Activated CD4-positive, alpha-beta T cell treated with anti-CD3 and anti-CD28 coated beads for 48 hours (primary cell): Measurements from ENCODE around the gene SPIN2A.
A peak's percentile ranks its signal among the peaks of the same experiment; 100 is the strongest.
"Not testable (repeated sequence)": the region's sequence is repeated elsewhere in the genome, so short reads cannot be mapped to it uniquely, and the experiment has no call there.

ENCODE experiments used
- DNase-seq: peaks from one replicate; pipeline ENCODE4 v3.0.0-alpha.2; 2020

Gene SPIN2A

DNA sequence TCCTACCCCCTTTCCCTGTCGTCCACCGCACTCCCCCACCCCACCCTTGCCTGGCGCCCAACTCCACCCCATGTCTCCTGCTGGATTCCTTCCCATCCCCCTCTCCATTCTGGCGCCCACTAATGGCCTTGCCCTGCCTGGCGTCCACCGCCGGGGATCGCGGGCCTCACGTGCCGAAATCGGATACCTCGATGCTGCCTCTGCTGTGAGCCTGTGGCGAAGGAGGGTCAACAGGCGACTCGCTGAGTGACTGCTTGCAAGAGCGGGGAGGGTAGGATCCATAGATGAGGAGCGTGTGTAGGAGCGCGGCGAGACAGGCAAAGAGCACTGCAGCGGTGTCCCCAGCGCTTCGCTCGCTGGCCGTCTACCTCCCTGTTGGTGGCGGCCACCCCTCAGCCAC, at the start of gene SPIN2A:
Gene SPIN2A (minus strand): TSS at position 325 of the 400 bp plus-strand sequence. CDS start 800 bp downstream, outside the sequence.
- DNase-seq: not testable (repeated sequence)

- no peak for DNase-seq
Measured at GRCh38 chrX:57178605-57179004, 41.4 kb upstream of the SPIN2A start.

- no peak for DNase-seq
Measured at GRCh38 chrX:57177070-57177469, 39.9 kb upstream of the SPIN2A start.

- DNase-seq: no peak
Measured at GRCh38 chrX:57172544-57172943, 35.3 kb upstream of the SPIN2A start.

DNA sequence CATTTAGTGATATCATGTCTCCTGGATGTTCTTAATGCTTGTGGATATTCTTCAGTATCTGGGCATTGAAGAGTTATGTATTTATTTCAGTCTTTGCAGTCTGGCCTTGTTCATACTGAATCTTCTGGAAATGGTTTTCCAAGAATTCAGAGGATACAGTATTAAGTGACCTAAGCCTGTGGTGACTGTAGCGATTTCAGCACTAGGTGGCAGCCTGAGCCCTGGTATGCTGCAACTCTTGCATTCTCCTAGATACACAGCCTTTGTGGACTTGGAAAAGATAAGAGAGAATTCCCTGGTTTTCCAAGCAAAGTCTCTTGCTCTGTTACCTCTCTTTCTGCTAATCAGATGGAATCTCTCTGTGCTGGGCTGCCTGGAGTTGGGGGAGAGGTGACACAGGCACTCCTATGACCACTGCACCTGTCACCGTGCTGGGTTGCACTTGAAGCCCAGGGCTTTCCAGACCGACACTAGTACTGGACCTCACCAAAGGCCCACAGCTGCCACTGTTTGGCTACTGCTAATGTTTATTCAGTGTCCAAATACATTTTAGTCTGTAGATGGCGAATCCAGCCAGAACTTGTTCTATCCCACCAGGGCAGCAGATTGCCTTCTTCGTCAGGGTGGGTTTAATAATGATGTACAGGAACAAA, 19.3 kb upstream of the SPIN2A start:
- DNase-seq: no peak

DNA sequence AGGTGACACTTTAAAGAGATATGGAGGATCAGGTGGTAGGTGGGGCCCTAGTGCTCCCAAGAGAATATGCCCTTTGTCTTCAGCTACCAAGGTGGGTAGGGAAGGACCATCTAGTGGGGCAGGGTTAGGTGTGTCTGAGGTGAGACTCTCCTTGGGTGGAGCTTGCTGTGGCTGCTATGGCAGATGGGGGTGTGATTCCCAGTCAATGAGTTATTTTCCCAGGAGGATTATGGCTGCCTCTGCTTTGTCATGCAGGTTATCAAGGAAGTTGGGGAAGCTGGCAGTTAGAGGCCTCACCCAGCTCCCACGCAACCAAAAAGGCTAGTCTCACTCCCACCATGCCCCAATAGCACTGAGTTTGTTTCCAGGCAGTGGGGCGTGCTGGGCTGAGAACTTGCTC, 18.0 kb upstream of the SPIN2A start:
- DNase-seq: no peak

GRCh38 chrX:57152222-57152621, 15.0 kb upstream of the SPIN2A start:
- DNase-seq: not testable (repeated sequence)

- no peak for DNase-seq
Measured at GRCh38 chrX:57138674-57139073, 1.5 kb upstream of the SPIN2A start.

GRCh38 chrX:57137501-57137900, 304 bp upstream of the SPIN2A start:
- DNase-seq: no peak

GRCh38 chrX:57136589-57136988, 608 bp downstream of the SPIN2A start:
- DNase-seq: not testable (repeated sequence)

- no peak for DNase-seq
Measured at GRCh38 chrX:57135287-57135686, 1.9 kb downstream of the SPIN2A start.

- DNase-seq: no peak
Measured at GRCh38 chrX:57134702-57135101, 2.5 kb downstream of the SPIN2A start.

GRCh38 chrX:57133706-57134105, 3.5 kb downstream of the SPIN2A start:
- no peak for DNase-seq

GRCh38 chrX:57133284-57133683, 3.9 kb downstream of the SPIN2A start:
- not testable (repeated sequence) for DNase-seq

DNA sequence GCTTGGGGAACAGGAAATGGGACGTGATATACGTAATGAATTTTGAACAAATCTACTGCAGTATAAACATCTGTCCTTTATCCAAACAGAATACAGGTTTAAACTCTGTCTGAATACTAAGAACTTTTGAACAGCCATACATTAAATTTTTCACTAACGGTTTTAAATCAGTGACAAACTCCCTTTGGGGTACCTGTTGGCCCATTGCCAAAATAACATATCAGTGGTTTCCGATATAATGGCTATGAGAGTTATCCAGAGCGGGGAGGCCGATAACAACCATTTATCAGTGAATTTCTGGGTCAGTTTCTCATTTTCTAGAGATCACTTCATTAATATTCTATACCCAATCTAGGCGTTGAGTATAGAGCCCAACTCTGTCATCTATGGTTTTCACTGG, 5.2 kb downstream of the SPIN2A start:
- no peak for DNase-seq

- no peak for DNase-seq
Measured at GRCh38 chrX:57121816-57122215, 15.4 kb downstream of the SPIN2A start.

GRCh38 chrX:57121162-57121755, 15.9 kb downstream of the SPIN2A start, which contains the start of gene SPIN2B:
Gene SPIN2B, minus strand, starts transcription at chrX:57121548.
- DNase-seq: peak; percentile 88

- DNase-seq: not testable (repeated sequence)
Measured at GRCh38 chrX:57120619-57121161, 16.5 kb downstream of the SPIN2A start.

DNA sequence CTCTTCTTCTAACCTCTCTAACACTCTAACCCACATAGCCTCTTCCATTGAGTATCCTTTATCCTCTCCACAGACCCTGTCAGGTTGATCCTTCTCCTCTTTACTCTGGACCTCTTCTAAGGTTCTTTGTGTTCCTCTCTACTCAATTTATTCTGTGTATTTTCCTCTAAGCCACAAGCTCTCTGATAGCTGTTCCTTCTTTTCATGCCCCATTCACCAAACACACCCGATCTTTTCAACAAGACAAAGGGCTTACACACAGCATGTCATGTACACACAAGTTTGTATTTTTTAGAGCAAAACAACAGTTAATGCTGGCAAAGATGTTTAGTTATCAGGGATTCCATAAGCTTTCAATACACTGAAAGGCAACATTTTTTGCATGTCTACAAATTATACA, 17.8 kb downstream of the SPIN2A start:
- no peak for DNase-seq

DNA sequence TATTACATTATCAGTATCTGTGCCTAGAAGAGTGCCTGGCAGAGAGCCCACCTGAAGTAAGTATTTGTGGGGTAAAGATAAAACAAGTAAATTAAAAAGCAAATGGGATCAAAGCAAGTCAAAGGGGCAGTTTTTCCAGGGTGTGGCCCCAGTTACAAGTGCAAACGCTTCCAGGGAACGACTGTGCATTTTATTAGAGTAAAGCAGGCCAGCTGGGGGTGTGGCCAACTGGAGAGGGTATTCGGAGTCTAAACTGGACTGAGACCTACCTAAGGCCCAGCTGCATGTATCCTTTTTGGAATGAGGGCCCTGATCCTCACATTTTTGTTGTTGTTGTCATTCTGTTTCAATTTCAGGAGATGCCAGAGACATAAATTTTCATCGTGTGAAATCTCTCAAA, 19.6 kb downstream of the SPIN2A start:
- DNase-seq: not testable (repeated sequence)

GRCh38 chrX:57104921-57105398, 32.2 kb downstream of the SPIN2A start:
- DNase-seq: no peak

DNA sequence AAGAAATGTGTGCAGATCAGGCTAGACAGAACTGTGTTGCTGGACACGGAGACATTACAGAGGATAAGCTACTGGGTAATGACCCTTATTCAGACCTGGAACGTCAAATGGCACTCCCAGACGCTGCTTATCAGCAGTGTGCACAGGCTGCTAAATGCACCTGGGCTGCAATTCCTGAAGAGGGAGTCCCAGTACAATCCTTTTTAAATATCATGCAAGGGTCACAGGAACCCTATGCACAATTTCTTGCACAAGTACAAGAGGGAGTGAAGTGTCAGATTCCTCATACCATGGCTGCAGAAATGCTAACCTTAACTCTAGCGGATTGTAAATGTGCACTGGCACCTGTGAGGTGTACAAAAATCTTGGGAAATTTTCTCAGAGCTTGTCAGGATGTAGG, 32.8 kb downstream of the SPIN2A start:
- DNase-seq: no peak

DNA sequence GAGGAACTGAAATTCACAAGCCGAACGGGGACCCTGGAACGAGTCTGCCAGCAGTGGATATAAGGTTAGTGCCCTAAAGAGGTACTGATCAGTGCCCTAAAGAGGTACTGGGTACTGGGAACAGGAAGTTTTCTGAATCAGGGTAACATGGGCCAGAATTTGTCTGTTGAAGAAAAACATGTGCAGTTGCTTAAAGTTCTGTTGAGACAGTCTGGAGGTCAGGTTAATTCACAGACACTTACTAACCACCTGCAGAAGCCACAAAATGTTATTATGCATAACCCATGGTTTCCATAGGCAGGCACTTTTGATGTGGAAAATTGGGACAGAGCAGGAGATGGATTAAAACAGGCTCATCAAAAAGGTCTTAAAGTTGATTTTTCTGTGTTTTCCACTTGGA, 33.7 kb downstream of the SPIN2A start:
- no peak for DNase-seq

GRCh38 chrX:57102918-57103317, 34.3 kb downstream of the SPIN2A start:
- DNase-seq: not testable (repeated sequence)
